GM10847 (cell line): ENCODE data around the gene CRYBG2.

Experiments
- POLR2A ChIP-seq: IDR thresholded peaks from 2 replicates; pipeline ENCODE4 v1.6.1; 2011; ENCODE audit not compliant: insufficient read length; ENCODE audit errors: extremely low read depth

Gene CRYBG2

DNA sequence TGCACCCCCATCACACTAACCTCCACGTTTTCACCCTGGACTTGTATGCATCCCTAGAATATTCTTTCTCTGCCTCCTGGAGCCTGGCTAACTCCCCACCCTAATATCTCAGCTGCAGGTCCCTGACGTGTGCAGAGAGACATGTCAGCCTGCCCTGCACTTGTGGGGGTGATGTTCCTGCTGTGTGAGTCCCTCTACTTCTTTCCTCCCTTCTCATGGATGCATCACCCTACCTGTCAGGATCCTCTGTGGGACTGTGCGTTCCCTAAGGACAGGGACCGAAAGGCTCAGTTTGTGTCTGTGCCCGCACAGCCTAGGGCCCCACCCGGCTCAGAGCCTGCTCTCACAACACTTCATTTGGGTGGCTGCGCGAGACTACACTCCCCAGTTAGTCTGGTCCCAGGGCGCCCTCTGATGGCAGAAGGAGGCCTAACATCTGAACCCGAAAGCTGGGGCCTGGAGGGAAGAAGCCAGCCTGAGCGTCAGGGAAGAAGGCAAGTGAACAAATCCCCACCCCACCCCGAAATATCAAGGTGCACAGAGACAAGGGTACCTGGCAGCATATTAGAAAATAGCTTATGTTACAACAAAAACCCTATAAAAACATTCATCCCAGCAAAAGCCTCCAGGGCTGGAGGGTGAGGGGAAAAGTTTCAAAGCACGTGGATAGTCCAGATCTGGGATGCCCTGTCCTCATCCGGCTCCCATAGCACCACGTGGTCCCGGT, 32.5 kb downstream of the CRYBG2 start:
- TF ChIP-seq POLR2A, result no peak

DNA sequence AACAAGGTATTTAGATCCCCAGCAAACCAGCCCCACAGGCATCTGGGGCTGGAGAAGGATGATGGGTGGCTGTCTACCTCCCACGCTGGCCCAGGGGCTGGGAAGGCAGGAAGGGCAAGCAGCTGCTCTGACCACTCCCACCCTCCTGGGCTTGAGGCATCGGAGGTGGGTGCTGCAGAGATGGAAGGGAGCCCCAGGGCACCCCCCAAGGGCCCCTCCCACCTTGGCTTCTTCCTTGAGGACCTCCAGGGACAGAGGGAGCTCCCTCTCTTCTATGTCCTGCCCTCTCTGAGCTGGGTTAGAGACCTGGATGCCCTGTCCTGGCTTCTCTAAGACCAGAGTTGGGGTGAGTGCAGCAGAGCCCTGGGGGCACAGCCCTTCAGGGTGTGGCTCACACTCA, 33.0 kb downstream of the CRYBG2 start:
- TF ChIP-seq POLR2A, result no peak

DNA sequence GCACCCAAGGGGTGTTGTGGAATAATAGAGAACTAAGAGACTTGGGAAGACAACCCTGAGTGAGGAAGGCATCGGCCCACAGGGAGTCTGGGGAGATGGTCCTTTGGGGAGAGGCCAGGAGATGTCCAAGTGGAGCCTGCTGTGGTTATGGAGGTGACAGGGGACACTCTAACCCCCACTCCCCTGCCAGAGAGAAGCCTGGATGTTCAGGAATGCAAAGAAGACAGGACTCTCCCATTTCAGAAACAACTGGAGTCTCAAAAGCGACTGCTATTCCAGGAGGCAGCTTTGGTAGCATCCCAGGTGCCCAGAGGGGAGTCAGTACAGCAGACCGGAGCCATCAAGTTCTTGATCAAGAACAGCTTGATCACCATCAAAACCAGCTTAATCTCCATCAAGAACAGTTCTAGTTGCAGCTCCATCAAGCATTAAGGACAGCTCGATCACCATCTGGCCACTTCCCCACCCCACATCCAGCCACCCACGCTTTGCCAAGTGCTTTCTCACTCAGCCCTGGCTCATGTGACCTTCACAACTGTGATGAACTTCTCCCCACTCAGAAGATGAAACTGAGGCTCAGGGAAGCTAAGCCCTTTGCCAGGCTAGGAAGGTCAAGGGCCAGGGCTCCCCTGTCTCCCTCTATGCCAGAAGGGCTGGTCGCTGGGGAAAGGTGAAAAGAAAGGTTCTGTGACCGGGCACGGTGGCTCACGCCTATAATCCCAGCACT, 35.4 kb downstream of the CRYBG2 start:
- peak; percentile 20 for TF ChIP-seq POLR2A

DNA sequence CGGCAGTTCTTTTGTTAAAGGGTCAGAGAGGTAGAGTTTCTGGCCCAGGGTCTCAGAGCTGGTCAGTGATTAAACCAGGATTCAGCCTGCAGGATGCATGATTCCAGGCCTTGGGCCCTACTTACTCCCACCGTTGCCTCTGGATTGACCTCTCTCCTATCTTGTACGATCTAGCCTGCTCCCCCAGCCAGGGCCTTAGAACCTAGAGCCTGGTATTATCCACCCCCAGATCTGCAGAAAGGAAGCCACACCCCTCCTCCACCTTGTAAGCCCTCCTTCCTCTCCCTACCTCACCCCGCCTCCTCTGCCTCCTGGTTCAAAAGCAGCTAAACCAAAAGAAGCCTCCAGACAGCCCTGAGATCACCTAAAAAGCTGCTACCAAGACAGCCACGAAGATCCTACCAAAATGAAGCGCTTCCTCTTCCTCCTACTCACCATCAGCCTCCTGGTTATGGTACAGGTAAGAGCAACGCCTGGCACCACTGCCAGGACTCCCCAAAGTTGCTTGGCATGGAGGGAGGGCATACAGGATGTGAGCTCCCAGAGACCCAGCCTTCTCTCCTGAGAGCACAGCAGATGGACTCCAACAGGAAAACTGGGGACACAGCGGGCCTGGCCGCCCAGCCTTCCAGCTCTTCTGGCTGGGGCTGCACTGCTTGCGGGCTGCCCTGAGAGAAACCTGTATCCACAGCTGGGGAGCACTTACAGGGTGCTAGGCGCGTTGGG, 36.2 kb downstream of the CRYBG2 start, which contains the start of gene CD52:
CD52 (plus strand) TSS at position 347 of the 726 bp plus-strand sequence; CDS start at position 407, 60 bp downstream.
- TF ChIP-seq POLR2A, result no peak

DNA sequence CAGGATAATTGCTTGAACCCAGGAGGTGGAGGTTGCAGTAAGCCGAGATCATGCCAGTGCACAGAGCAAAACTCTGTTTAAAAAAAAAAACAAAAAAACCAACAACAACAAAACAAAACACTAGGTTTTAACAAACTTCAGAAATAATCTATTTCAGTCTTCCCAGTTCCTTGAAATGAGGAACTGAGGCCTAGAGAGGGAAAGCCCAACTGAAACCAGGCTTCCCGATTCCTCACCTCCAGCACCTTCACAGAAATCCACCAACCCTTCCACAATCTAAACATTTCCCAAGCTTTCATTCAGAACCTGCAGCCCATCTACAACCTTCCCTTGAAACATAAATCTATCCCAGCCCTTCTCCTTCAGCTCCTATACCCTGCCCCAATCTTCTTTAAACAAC, 36.8 kb downstream of the CRYBG2 start:
- no peak for TF ChIP-seq POLR2A

DNA sequence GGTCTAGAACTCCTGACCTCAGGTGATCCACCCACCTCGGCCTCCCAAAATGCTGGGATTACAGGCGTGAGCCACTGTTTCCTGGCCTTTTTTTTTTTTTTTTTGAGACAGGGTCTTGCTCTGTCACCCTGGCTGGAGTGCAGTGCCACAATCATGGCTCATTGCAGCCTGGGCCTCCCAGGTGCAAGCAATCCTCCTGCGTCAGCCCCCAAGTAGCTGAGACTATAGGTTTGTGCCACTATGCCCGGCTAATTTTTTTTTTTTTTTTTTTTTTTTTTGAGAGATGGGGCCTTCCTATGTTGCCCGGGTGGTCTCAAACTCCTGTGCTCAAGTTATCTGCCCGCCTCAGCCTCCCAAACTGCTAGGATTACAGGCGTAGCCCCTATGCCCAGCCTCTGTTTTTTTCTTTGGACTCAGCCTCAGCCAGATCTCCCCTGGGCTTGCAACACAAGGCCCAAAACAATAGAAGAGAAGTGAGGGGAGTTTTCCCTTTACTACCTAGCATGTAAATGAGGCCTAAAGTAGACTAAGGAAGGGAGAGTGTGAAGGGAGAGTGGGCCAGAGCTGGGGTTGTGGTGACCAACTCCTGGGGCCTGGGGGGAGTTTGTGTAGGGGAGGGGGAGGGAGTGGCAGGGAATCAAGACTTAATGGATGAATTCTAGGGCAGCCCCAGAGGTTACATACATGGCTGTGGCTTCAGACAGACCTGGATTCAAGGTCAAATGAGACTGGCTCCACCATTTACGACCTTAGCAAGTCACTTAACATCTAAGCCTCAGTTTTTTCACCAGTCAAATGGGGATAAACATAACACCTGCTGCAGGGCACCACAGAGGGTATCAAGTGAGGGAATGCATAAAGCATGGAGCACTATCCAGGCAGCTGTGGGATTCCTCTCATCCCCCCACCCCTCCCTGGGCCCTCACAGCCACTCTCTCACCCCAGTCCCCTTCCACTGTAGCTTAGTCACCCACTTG, 37.8 kb downstream of the CRYBG2 start:
- no peak for TF ChIP-seq POLR2A

DNA sequence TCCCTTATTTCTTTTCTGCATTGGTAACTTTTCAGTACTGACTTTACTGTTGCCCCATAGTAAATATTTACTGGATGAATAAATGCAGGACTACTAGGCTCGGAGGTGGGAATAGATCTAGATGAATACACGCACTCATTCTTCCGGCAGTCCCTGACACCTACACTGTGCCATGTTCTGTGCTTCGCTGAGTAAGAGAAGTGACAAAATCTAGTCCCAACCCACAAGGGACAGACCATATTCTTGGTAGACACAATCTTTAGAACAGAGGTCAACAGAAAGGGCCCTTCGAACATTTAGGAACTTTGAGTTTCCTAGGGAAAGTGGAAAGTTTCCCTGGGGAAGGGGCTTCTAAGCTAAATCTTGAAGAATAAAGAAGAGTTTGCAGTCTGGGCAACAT, 39.4 kb downstream of the CRYBG2 start:
- no peak for TF ChIP-seq POLR2A

DNA sequence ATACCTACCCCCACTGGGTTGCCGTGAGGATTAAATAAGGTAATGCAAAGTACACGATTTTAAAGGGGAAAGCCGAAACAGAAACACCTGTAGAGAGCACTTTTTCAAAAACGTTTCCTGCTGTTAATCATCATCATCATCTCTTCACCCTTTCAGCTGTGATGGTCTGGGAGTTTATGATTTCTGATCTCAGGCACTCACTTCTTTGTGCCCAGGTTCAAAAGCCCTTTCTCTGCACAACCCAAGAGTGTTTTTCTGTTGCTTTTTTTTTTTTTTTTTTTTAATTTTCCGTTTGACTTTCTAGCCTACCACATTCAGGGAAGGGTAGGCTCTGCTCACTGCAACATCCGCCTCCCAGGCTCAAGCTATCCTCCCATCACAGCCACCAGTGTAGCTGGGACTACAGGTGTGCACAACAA, 46.6 kb downstream of the CRYBG2 start:
- no peak for TF ChIP-seq POLR2A

DNA sequence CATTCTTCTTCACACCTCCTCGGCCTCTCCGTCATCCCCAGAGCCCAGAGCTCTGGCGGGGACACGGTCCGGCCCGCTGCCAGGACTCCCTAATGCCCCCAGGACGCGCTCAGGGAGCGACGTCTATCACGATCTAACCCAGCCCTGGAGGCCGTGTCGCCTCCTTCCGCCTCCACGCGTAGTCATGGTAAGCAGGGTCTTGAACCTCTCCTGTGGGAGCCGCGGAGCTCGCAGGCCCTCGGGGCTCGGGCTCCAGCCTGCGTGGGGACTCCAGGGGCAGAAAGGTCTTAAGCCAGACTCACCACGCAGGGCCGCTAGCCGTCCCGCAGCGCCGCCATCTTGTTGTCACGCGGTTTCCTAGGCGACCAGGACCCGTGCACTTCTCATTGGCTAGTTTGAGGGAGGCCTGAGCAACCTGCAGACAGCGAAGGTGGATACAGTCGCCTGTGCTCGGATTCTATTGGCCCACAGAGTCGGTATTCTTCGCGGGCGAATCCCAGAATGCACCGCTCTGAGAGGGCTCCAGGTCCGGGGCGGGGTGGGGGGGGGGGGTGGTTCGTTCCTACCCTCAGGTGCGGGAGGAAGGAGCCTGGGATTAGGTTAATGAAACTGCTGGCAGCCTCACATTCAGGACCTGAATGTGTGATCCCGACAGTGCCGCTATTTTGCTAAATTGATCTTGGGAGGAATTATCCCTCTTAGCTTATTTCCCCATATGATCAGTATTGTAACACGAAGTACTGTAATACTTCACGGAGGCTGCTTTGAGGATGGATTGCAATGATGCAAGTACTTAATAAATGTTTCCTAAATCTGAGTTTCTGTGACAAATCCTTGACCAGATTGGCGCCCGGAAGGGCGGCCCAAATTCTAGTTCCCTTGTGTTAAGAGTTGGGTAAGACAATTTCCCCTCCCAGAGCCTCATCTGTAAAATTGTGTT, 47.4 kb downstream of the CRYBG2 start, which contains the start of gene UBXN11:
UBXN11 (minus strand) TSS at position 347 of the 940 bp plus-strand sequence. CDS start 3,753 bp downstream, outside the sequence.
- TF ChIP-seq POLR2A, result peak; percentile 44

DNA sequence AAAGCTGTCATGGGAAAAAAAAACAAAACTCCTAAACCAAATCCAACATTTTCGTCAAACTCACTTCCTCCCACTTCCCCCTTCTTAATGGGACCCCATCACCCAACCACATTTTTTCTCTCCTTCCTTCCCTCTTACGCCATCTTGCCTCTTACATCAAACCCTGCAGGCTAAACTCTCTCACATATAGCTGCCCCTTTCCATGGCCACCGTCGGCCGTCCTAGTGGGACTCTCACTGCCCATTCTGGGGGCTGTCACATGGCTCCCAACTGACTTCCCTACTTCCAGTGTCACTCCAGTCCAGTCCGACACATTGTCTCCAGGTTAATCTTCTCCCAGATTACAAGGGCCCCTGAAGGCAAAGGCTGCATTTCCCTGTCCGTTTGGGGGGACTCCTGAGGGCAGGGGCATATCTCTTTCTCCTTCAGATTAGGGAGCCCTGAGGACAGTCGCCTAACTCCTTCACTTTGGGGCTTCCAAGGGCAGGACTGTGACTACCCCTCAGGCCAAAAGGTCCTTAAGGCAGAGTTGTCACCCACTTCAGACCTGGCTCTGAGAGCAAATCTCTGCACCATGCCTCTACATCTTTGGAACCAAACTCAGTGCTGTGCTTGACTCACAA, 48.2 kb downstream of the CRYBG2 start:
- TF ChIP-seq POLR2A, result no peak

DNA sequence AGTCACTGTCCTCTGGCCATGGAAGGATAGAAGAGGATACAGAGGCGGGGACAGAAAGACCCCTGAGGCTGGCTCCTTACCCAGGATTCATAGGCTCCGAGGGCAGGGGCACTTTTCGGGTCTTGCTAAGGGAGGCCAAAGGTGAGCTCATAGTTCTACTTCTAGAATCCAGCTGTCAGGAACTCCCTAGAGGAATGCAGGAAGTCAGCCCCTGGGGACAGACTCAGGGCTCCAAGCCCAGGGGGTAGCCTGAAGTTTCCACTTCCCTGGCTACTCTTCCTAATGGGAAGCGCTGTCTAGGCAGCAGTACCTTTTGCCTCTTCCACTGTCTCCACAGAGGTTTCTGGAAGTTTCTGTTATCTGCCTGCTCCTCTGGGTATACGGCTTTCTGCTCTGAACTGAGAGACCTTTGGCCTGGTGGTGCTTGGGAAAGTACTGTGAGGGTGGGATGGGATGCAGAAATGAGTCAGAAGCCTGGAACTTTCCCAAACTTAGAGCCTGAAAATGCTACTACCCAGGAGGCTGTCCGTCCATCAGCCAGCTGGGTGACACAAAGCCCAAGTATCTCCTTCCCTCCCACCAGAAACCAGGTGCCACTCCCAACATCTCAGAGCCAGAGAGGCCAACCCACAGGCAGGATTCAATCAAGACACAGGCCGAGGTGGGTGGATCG, 51.1 kb downstream of the CRYBG2 start:
- no peak for TF ChIP-seq POLR2A

DNA sequence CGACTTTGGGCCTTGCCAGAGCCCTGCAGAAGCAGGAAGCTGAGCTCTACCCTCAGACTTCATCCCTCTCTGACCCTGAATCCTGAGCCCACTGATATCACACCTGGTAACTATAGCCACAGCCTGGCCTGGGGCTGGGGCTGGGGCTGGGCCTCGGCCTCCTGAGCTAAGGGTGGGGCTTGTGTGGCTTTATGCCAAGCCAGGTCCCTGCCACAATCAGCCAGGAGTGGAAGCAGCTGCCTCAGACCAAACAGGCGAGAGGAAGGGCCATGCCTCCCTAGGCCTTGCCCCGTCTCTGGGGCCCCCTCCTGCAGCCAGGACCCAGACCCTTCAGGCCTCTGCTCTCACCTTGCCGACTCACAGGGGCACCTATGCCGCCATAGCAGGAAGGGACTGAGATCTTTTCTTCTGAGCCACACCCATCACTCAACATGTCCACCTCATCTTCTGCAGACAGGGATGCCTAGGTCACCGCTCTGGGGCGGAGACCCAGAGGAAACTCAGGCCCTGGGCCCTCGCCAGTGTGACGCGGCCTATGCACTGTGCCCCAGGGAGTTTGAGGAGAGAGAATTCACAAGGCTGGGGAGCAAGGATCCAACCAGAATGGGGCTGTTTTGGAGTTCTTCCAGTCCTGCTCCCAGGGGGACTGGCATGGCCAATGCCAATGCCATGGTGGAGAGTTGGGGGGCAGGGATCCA, 53.2 kb downstream of the CRYBG2 start:
- TF ChIP-seq POLR2A, result no peak

DNA sequence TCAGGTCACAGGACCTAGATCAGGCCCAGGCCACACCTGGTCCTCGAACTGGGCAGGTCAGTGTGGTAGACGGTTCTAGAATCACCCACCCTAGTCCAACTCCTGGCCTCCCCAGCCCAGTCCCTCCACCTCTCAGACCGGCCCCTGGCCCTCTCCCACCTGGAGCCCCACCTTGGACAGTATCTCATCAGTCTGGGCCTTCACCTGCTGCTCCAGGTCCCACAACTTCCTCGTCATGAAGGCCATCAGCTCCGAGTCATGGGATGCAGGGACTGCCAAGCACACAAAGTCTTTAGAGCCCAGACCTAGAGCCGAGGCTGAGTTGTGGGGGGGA, 56.2 kb downstream of the CRYBG2 start:
- no peak for TF ChIP-seq POLR2A
